Stimulated activated CD8-positive, alpha-beta memory T cell treated with anti-CD3 and anti-CD28 coated beads, Interleukin-15, amount 100 ng/mL, for 4 hours (primary cell): ENCODE results near the gene CDK14.
"Not testable (repeated sequence)": the region's sequence is repeated elsewhere in the genome, so short reads cannot be mapped to it uniquely, and the experiment has no call there.

Experiments
- DNase-seq, 2 donors: peaks; one replicate each; pipeline ENCODE4 v3.0.0-alpha.2; 2020; ENCODE audit warnings: low read depth in 2 of 2

CDK14 gene

DNA sequence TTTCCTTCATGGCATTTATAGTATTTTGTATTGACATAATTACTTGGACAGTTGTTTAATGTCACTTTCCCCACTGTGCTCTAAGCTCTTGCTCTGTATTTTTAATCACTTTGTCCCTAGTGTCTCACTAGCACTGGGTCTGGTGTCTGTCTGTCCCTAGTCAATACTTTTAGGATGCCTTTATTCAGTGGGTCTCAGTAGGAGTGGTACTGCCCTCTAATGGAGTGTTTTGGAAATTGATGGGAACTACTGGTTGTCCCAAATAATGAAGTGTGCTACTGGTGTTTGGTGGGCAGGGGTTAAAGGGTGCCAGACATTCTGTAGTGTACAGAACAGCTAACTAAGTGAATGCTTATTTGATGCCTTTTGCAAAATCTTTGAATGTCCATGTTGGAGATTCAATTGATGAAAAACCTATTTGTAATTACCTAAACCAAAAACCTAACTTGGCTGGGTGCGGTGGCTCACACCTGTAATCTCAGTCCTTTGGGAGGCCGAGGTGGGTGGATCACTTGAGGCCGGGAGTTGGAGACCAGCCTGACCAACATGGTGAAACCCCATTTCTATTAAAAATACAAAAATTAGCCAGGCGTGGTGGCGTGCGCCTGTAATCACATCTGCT lies 33.3 kb downstream of the CDK14 start:
- no peak for DNase-seq

DNA sequence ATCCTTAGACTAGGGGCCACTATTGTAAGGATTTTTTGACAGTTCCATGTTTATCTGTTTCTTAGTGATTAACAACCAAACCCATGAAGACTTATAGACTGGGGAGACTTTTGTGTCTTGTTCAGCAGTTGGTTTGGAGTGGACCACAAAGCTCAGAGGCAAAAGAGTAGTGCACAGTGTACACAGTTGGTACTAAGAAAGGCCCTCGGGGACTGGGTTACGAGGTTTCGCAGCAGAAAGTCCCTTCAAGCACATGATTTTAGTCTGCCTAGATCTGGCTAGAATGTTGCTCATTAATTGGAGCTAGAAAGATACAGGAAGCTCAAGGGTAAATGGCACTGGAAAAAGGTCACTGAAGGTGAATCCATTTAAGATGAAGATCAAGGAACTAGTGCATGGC lies 35.4 kb downstream of the CDK14 start:
- no peak for DNase-seq

DNA sequence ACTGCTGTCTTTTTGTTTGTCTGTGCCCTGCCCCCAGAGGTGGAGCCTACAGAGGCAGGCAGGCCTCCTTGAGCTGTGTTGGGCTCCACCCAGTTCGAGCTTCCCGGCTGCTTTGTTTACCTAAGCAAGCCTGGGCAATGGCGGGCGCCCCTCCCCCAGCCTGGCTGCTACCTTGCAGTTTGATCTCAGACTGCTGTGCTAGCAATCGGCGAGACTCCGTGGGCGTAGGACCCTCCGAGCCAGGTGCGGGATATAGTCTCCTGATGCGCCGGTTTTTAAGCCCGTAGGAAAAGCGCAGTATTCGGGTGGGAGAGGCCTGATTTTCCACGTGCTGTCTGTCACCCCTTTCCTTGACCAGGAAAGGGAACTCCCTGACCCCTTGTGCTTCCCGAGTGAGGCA lies 43.6 kb downstream of the CDK14 start:
- not testable (repeated sequence) for DNase-seq

DNA sequence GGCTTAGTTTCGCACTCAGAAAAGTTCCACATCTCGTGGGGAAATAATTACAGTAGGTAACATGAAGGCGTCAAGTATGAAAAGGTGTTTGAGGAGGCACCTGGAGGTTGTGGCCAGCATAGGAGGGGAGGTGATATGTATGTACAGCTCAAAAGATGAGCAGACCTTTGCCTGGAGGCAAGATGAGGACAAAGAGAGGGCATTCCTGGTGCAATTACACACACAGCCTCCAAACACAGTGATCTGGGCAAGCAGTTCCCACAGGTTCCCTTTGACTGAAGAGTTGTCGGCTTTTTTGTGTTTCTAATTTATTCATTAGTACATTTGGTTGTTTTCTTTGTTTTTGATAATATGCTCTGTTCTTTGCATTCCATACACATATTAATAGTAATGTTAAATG lies 46.9 kb downstream of the CDK14 start:
- DNase-seq = no peak

DNA sequence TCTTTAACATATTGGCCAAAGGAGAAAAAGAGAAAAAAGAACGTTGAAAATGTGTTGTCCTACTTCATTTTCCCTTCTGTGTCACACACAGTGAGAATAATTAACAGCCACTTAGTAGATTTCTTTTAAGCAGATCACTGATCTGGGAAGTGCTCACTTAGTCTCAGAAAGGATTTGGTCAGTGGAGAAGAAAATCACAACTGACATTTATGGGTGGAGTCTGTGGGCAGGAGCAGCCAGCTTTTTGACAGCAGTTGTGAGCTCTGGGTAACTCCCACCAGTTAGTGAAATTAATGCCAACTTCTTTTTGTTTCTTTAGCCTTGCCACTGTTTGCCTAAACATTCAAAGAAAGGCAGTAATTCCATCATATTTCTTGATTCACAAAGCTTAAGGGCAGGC lies 49.7 kb downstream of the CDK14 start:
- no peak for DNase-seq

DNA sequence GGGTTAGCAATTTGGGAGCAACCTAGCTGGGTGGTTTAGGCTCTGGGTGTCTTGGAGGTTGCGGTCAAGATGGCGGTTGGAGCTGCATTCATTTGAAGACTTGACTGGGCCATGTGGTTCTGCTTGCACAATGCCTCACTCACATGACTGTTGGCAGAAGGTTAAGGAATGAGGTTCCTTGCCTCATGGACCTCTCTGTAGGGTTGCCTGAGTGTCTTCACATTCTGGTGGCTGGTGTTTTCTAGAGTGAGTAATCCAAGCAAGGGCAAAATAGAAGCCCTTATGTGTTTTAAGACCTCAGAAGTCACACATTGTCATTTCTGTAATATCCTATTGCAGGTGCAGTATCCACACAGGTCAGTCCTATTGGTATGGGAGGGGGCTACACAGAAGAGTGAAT lies 52.0 kb downstream of the CDK14 start:
- DNase-seq = no peak

- no peak for DNase-seq
Observed at GRCh38 chr7:90648834-90649233, 52.7 kb downstream of the CDK14 start.

GRCh38 chr7:90654718-90655427 lies 58.8 kb downstream of the CDK14 start:
- DNase-seq = no peak

DNA sequence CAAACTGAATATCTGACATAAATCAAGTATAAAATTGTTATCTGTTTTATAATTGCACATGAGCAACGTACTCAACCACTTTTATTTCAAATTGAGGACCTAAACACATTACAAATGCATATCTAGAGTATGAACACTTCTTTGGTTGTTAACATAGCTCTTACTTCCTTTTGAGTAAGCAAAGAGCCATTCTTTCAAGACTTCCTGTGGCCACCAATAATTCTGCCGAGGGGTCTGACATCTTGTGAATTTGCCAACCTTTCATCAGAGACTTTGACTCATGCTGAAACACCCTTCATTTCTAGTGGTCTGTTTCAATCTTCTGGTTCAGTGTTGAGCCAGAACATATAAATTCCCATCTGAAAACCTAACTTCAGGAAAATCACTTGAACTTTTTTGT lies 59.4 kb downstream of the CDK14 start:
- no peak for DNase-seq

DNA sequence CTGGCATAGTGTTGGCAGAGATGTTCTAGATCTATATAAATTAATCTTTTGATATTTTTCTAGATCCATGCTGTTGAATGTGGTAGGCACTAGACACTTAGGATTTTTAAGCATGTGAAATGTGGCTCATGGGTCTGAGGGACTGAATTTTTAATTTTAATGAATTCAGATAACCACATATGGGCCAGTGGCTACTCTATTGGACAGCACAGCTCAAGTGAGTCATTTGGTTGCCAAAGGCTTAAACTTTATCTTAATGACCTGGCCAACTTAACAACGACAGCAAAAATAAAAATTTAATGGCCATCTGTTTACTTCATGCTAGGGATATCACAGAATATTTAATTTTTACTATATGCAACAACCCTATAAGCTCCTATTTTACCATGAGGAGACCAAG lies 61.4 kb downstream of the CDK14 start:
- DNase-seq = no peak

GRCh38 chr7:90660100-90660499 lies 64.0 kb downstream of the CDK14 start:
- DNase-seq = no peak

GRCh38 chr7:90660819-90661218 lies 64.7 kb downstream of the CDK14 start:
- DNase-seq = no peak

DNA sequence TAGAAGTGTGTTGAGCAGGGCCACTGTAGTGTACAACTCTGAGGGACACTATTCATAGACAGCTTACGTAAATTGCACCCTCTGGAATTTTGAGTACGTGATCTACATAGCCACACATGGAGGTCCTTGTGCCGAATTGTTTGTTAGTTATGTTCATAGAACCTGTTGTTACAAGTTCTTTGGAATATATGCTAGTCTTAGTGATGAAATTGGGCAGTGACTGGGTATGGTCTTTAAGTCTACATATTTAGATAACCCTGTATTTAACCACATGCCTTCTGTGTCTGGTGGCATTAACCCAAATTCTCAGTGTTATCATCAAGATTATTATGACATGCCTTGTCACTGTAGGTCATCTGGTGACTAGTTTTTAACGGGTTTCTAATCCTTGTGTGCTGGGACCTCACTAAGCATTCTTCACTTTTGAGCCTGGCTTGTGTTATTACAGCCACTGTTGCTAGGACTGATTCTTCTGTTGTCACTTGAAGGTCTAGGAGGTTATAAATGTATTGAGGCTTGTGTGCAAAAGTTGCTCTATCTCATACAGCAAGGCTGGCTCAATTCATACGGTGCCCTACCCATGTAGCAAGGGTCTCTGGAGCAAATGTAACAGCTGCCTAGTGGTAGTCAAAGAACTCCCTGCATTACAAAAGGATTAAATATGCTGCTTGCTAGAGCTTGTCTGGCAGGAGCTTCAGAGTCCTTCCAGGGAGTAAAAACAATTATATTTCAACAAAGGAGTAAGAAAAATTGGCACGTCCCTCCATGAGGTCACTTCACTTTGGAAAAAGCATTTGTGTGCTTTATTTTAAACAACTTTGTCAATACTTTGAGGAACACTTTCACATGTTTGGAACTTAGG lies 65.4 kb downstream of the CDK14 start:
- no peak for DNase-seq

- DNase-seq = no peak
Observed at GRCh38 chr7:90663176-90663575, 67.1 kb downstream of the CDK14 start.

- DNase-seq = no peak
Observed at GRCh38 chr7:90666186-90666585, 70.1 kb downstream of the CDK14 start.

GRCh38 chr7:90668992-90669391 lies 72.9 kb downstream of the CDK14 start:
- DNase-seq = no peak

DNA sequence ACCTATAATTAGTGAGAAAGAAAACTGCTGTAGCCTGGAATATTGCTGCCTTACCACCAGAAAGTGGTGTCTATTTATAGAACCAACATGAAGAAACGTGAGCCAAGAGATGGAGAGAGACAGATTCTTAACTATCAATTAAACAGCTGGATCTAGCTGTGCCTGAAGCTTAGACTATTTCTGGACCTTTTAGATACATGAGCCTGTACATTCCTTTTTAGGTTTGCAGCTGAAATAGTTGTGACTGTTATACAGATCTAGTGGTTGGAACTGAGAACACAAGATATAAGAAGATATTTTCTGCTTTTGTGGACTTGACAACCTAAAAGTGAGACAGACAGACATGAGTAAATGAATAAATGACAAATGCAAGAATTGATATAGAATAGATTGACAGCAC lies 73.4 kb downstream of the CDK14 start:
- no peak for DNase-seq

DNA sequence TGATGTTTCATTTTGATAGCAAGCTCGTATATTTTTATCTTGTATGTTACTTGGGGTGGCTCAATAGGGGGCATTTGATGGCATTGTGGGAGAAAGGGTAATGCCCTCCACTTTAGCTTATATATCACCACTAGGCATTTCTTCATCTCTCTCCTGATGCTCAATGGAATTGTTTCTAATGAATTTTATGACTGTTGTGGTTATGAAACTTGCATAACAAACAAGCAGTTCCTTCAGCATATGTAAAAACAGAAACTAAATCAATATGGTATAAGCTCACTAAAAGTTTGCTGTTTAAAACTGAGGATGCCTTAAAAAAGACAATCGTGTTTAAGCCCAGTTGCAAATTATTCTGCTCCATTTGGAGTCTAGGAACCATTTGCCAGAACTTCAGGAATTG lies 75.5 kb downstream of the CDK14 start:
- DNase-seq = no peak

DNA sequence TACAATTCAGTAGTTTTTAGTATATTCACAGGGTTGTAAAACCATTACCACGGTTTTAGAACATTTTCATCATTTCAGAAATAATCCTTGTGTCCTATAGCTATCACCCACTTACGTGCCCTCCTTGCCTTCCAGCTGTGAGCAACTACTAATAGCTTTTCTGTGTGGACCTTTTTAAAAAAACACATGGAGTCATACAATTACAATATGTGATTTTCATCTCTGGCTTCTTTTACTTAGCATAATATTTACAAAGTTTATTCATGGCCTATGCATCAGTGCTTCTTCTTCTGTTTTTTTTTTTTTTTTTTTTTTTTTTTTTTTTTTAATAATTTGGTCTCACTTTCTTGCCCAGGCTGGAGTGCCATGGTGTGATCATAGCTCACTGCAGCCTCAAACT lies 76.1 kb downstream of the CDK14 start:
- no peak for DNase-seq

GRCh38 chr7:90674625-90675024 lies 78.5 kb downstream of the CDK14 start:
- no peak for DNase-seq

- no peak for DNase-seq
Observed at GRCh38 chr7:90675982-90676381, 79.9 kb downstream of the CDK14 start.

DNA sequence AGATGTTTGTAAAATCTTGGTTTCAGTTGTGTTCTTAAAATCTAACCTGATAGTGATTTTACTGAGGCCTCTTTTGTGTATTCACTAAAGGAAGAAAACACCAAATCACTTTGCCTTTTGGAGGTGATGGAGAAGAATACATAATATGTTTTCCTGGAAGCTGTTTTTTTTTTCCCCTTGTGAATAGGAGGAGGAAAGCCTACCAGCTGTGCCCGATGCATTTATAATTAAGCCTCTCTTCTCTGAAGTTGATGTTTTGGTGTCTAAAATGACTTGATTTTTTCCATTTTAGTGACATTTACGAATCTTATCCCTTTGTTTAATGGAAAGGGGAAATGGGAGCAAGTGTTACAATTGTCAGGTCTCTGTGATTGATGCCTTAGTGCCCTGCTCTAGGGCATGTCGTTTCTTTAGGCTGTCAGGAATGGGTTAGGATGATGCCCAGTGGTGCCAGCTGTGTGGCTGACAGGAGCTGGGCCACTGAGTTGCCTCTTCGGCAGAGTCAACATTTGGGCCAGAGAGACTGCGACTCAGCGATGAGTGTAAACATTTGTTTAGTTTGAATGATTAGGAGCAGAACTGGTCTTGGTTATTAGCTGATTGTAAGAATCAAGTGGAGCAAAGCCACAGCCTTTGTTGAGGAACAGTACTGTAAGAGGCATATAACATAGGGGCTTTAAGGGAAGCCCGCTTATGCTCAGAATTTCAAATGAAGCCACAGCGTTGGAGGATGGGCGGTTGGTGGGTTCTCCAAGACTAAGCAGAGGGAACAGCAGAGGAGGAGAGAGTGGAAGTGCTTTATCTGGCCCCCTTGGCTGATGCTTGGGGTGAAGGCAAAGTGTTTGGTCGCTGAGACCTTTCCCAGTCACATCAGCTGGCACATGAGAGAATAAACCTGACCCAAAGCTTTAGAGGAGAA lies 81.6 kb downstream of the CDK14 start:
- no peak for DNase-seq
